GM19397 (cell line): Measurements from ENCODE around the gene SDC4.
"Not testable (repeated sequence)": the region's sequence is repeated elsewhere in the genome, so short reads cannot be mapped to it uniquely, and the experiment has no call there.

Experiments used
- ATAC-seq: cut with Tn5 transposase; IDR thresholded peaks from one replicate; pipeline ENCODE4 v1.9.1; 2021; ENCODE audit warnings: mild to moderate bottlenecking, moderate library complexity; ENCODE audit not compliant: unreplicated experiment

Gene SDC4

GRCh38 chr20:45365444-45365970 is 17.3 kb upstream of the SDC4 start:
- no peak for ATAC-seq

DNA sequence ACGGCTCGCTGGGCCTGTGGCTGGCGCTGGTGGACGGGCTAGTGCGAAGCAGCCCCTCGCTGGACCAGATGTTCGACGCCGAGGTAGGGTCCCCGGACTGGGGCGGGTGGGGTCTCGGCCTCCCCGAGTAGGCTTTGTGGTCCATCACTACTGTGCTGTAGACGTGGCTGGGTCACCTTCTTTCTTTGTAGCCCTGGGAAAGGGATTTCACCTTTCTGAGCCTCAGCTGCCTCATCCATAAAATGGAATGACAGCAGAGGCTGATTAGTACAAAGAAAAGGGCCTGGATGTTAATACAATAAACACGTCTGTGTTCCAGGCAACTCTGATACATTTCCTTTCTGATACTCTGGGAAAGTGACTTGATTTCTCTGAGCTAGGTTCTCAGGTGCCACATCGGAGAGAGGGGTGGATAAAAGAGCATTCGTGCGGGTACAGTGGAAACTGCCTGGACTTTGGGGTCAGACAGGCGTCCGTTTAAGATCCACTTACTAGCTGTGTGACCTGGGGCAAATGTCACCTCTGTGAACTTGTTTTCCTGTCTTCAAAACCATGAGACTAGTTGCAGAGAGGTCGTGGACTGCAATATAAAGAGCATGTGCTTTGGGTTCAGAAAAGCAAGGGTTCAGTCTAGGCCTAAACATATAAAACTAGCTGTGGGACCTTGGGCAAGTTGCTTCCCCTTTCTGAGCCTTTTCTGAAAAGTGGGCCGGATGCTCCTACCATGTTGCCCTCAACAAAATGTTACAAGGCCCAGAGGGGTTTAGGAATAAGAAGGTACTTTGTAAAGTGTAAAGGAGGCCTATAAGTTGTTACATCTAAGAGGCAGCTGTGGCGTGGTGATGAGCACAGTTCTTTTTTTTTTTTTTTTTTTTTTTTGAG is 15.6 kb upstream of the SDC4 start:
- no peak for ATAC-seq

DNA sequence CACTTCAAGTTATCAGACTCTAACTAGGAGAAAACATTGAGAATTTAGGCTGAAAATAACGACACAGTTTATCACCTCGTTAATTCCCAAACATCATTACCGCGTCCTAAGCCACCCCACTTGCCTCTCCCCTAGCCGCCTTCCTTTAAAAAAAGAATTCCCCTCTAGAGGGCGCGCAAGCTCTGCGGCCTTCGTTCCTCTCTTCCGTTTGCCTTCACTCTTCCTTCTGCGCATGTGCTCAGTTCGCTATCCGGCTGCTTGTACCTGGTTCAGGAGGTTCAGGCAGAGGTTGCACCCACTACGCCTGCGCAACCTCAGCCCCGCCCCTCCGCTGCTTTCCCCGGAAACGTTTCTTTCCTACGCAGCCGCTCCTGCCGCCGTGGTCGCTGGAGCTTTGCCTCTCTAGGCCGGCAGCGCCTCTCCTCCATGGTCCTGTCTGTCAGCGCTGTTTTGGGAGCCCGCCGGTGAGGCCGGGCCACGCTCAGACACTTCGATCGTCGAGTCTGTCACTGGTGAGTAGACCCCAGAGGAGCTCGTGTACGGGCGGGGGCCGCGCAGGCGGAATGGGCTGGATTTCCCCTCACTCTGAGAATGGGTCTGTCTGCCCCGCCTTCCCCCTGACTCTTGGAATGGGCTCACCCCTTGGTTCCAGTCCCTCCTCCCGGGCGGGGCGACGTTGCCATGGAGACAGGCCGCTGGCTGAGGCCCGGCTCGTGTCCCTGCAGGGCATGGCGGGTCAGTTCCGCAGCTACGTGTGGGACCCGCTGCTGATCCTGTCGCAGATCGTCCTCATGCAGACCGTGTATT is 14.8 kb upstream of the SDC4 start, which contains the start of gene SYS1:
Gene SYS1 (plus strand): TSS at position 353 of the 807 bp plus-strand sequence. CDS start 376 bp downstream, at position 729.
- peak; percentile 90 for ATAC-seq

DNA sequence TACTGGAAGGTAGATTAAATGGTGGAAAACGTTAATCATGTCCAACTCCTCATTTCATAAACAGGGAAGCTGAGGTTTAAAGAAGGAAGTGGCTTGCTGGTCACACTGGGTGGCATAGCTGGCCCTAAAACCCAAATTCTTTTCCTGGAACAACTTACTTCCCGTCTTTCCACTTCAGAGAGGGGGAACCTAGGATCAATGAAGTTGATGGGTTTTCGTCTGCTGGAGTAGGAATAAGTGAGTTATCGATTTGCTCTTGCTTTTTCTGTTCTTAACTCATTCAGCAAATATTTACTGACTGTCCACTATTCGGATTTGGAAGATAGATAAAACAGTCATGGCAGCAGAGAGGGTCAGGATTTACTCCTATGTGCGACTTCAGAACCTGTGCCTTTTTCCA is 13.6 kb upstream of the SDC4 start:
- ATAC-seq = no peak

- no peak for ATAC-seq
These were observed 11.4 kb upstream of the SDC4 start for GRCh38 chr20:45359406-45360148.

DNA sequence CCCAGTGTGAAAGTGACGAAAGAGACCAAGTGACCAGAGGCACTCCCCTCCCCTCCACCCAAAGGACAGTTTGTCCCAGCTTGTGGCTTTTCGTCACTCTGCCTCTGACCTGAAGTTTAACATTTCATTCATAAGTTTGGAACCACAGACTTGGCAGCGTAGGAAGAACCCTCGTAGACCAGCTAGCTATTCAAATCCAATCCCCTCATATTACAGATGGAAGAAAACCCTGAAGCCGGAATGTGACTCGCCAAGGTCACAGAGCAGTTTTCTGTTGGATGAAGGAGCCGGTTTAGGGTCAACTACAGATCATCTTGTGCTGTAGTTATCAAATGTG is 10.8 kb upstream of the SDC4 start:
- ATAC-seq = no peak

- no peak for ATAC-seq
These were observed 10.3 kb upstream of the SDC4 start for GRCh38 chr20:45358282-45359068.

GRCh38 chr20:45355209-45356084 is 7.2 kb upstream of the SDC4 start:
- no peak for ATAC-seq

DNA sequence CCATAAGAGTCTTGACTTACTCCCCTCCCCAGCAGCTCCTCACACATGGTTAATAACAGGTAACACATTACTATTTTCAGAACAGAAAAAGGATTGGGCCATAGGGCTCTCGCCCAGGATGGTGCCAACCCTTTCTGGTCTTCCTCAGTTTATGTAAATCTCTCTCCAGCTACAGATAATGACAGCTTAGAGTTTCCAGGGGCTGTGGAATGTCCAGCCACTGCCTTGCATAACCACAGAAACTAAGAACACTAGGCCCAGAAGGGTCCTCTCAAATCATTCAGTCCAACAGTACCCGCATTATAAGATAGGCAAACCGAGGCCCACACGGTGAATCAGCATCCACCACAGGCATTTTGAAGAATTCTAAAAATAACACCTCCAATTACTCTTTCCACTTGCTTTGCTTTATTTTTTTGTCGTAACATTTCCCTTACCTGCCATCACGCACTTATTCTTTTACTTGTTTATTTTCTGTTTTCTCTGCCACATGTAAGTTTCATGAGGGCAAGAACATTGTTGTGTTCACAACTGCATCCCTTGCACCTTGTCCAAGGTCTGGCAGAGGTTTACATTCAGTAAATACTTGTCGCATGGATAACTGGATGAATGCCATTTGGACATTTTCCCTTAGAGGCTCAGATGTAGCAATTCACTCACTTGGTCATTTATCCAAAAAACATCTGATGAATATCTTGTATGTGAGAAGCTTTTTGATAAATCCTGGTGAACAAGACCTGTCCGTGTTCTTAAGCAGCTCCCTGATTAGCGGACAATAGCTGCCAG is 6.4 kb upstream of the SDC4 start:
- no peak for ATAC-seq

- no peak for ATAC-seq
These were observed 5.5 kb upstream of the SDC4 start for GRCh38 chr20:45353746-45354145.

- ATAC-seq = no peak
These were observed 4.5 kb upstream of the SDC4 start for GRCh38 chr20:45352729-45353128.

DNA sequence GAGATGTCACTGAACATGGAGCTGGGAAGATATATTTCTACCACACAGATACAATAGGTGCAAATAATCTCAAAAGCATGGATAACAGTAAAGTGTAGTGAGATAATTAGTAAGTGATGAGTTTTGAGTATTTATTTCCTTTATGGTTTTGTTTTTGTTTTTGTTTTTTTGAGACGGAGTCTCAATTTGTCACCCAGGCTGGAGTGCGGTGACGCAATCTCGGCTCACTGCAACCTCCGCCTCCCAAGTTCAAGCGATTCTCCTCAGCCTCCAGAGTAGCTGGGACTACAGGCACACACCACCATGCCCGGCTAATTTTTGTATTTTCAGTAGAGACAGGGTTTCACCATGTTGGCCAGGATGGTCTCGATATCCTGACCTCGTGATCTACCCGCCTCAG is 2.6 kb upstream of the SDC4 start:
- not testable (repeated sequence) for ATAC-seq

DNA sequence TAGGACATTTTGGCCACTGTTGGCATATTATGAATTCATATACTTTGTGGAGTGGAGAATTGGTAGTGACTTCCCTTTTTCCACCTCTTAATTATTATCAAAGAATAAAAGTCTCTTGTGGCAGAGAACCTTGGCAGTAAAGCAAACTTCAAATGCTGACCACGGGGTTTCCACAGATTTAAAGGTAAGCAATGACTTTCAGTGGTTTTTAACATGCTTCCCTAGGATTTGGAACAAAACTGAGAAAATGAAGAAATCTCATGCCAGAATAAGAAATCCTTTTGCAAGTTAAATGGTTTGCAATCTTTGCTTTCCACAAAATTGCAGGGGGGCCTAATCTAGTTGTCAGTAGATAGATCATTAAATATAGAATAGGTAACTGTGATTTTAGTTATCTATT is 2.0 kb upstream of the SDC4 start:
- no peak for ATAC-seq

GRCh38 chr20:45347297-45347935 is 808 bp downstream of the SDC4 start:
- no peak for ATAC-seq

- ATAC-seq = no peak
These were observed 1.4 kb downstream of the SDC4 start for GRCh38 chr20:45346851-45347250.

- ATAC-seq = no peak
These were observed 1.9 kb downstream of the SDC4 start for GRCh38 chr20:45346291-45346718.

DNA sequence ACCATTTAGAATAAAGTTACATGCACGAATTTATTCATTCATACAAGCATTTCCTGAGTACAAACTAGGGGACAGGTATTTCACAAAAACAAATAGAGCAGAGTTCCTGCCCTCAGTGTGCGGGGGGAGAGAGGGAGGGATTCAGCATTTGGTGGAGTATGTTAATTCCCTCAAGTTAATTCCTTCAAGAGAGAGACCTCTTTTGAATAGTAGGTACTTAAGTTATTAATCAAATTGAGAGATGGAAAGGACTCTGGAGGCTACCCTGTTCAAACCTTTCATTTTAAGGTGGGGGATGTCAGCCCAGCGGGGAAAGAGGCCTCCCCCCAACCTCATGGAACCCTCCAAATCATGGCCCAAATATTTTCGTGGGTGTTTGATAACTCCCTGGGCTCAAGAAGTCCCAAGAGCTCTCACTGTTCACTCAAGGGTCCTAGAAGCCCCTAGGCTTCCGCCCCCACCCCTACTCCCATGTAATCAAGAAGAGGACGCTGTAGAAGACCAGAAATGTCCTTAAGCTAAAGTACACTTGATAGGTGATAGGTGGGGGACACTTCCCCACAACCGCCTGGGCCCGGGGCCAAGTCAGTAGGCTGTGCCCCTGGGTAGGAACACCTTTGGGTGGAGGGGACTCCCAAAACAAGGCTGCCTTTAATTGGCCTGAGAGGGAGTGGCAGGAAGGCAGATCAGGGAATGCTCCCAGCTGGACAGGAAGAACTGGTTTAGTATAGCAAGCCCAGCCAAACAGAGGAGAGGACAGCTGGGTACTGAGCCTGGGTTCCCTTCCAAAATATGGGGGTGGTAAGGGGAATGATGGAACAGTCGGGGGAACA is 2.9 kb downstream of the SDC4 start:
- no peak for ATAC-seq
